ENCODE results near the gene MAD1L1.

The MAD1L1 gene

GRCh38 chr7:2099048-2099957 is 133.4 kb downstream of the MAD1L1 start:
- FAIRE-seq = no peak

- no peak for FAIRE-seq
These were observed 134.2 kb downstream of the MAD1L1 start for GRCh38 chr7:2098496-2098895.

- FAIRE-seq = no peak
These were observed 134.7 kb downstream of the MAD1L1 start for GRCh38 chr7:2098056-2098455.

GRCh38 chr7:2097492-2097891 is 135.3 kb downstream of the MAD1L1 start:
- no peak for FAIRE-seq

GRCh38 chr7:2096692-2097387 is 135.9 kb downstream of the MAD1L1 start:
- FAIRE-seq = no peak

- FAIRE-seq = no peak
These were observed 137.3 kb downstream of the MAD1L1 start for GRCh38 chr7:2095436-2095835.

- FAIRE-seq = no peak
These were observed 138.2 kb downstream of the MAD1L1 start for GRCh38 chr7:2094454-2095045.

GRCh38 chr7:2093843-2094220 is 138.9 kb downstream of the MAD1L1 start:
- no peak for FAIRE-seq

- FAIRE-seq = no peak
These were observed 139.4 kb downstream of the MAD1L1 start for GRCh38 chr7:2093215-2093842.

GRCh38 chr7:2092279-2092678 is 140.5 kb downstream of the MAD1L1 start:
- no peak for FAIRE-seq

- no peak for FAIRE-seq
These were observed 141.9 kb downstream of the MAD1L1 start for GRCh38 chr7:2090526-2091520.

GRCh38 chr7:2088801-2089200 is 143.9 kb downstream of the MAD1L1 start:
- no peak for FAIRE-seq

GRCh38 chr7:2087744-2088143 is 145.0 kb downstream of the MAD1L1 start:
- FAIRE-seq = no peak

GRCh38 chr7:2086229-2086628 is 146.5 kb downstream of the MAD1L1 start:
- FAIRE-seq = no peak

- FAIRE-seq = no peak
These were observed 146.9 kb downstream of the MAD1L1 start for GRCh38 chr7:2085804-2086203.

- FAIRE-seq = no peak
These were observed 147.8 kb downstream of the MAD1L1 start for GRCh38 chr7:2084781-2085505.

- no peak for FAIRE-seq
These were observed 148.4 kb downstream of the MAD1L1 start for GRCh38 chr7:2084331-2084730.

GRCh38 chr7:2083362-2083761 is 149.4 kb downstream of the MAD1L1 start:
- FAIRE-seq = no peak

- no peak for FAIRE-seq
These were observed 150.4 kb downstream of the MAD1L1 start for GRCh38 chr7:2082139-2082998.

- no peak for FAIRE-seq
These were observed 151.1 kb downstream of the MAD1L1 start for GRCh38 chr7:2081526-2082135.

Measured in endometrium (tissue), 2 donors.